Measurements from ENCODE around the gene TSTD2.
"Not testable (repeated sequence)": the region's sequence is repeated elsewhere in the genome, so short reads cannot be mapped to it uniquely, and the experiment has no call there.

TSTD2 gene

DNA sequence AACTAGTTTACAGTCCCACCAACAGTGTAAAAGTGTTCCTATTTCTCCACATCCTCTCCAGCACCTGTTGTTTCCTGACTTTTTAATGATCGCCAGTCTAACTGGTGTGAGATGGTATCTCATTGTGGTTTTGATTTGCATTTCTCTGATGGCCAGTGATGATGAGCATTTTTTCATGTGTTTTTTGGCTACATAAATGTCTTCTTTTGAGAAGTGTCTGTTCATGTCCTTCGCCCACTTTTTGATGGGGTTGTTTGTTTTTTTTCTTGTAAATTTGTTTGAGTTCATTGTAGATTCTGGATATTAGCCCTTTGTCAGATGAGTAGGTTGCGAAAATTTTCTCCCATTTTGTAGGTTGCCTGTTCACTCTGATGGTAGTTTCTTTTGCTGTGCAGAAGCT is 51.6 kb downstream of the TSTD2 start:
- not testable (repeated sequence) for DNase-seq

DNA sequence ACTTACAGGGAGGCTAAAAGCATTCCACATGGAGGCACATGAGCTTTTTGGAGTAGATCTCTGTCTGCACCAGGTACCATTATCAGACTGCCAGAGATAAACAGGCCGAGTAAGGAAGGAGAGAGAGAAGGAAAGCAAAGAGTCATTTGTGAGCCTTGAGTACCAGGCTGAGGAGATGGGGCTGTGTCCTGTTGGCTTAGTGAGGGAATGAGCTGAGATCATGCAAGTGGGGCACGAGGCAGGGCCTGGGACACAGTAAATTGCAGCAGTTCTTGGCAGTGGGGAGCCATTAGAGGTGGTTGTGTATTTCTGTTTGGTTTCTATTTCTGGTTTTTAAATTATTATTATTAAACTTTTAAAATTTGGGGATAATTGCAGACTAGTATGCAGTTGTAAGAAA is 53.3 kb downstream of the TSTD2 start:
- DNase-seq = no peak

DNA sequence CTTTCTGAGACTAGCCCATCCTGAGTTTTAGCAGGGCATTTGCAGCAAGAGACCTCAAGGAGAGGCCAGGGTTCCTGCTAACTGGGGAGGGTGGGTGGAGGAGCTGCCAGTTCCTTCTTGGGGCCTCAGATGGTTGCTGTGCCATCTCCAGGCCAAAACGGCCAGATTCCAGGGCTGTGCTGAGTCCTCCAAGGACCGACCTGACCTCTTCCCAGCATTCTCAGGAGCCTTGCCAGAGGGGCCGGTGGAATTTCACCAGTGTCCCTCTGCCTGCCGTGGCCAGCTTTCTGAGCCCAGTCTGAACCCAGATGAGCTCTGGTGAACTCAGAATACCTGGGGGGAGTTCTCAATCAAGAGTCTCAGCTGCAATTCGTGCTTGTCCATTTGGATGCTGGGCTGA is 54.3 kb downstream of the TSTD2 start:
- DNase-seq = no peak

DNA sequence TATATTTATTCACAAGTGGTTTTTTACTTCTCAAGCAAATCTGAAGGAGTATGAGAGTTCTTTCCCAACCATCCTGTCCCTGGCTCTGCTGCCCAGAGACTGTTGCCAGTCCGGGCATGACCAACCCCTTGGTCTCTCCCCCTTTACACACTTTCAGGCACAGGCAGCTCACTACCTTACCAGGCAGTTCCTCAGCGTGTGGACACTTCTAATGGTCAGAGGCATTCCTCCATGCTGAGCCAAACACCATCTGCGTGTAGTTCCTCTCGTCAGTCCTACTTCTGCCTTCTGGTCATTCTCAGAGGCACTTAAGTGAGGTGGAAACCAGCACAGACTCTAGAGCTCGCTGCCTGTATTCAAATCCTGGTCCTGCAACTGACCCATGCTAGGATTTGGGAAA is 56.1 kb downstream of the TSTD2 start:
- no peak for DNase-seq

DNA sequence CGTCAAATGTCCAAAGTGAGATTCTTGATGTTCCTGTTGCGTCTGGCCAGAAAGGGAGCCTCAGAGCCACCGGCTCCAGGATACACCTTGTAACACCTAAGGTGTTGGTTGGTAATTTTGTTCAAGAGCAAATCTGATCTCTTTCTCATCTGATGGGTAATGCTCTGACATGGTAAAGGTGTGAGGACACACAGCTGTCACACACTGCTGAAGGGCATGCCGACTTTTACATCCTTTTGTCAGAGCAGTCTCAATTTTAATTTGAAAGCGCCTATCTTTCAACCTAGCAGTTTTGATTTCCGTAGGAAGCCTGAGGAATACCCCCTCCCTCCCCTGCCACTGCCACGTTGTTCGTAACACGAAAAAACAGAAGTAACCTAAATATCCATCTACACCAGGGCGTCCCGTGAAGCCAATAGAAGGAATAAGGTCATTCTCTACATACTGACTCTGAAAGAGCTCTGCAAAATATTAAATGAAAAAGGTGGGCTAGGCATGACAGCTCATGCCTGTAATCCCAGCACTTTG is 57.4 kb downstream of the TSTD2 start:
- DNase-seq = no peak

DNA sequence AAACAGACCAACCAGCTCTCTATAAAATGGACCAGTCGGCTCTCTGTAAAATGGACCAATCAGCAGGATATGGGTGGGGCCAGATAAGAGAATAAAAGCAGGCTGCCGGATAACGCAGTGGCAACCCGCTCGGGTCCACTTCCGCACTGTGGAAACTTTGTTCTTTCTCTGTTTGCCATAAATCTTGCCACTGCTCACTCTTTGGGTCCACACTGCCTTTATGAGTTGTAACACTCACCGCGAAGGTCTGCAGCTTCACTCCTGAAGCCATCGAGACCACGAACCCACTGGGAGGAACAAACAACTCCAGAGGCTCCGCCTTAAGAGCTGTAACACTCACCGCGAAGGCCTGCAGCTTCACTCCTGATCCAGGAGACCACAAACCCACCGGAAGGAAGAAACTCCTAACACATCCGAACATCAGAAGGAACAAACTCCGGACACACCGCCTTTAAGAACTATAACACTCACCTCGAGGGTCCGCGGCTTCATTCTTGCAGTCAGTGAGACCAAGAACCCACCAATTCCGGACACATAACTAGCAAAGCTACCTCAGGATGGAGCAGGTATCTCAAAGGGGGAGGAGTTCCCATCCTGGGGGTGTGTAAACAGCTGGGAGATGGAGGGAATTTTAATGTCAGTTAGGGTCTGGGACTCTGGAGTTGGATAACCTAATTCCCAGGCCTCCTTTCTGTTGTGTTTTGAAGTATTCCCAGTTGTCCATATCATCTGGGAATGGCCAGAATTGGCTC is 58.1 kb downstream of the TSTD2 start:
- not testable (repeated sequence) for DNase-seq

DNA sequence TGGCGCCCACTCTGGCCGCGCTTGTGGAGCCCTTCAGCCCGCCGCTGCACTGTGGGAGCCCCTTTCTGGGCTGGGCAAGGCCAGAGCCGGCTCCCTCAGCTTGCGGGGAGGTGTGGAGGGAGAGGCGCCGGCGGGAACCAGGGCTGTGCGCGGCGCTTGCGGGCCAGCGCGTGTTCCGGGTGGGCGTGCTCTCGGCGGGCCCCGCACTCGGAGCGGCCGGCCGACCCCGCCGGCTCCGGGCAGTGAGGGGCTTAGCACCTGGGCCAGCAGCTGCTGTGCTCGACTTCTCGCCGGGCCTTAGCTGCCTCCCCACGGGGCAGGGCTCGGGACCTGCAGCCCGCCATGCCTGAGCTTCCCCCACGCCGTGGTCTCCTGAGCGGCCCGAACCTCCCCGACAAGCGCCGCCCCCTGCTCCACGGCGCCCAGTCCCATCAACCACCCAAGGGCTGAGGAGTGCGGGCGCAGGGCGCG is 59.0 kb downstream of the TSTD2 start:
- DNase-seq = not testable (repeated sequence)

DNA sequence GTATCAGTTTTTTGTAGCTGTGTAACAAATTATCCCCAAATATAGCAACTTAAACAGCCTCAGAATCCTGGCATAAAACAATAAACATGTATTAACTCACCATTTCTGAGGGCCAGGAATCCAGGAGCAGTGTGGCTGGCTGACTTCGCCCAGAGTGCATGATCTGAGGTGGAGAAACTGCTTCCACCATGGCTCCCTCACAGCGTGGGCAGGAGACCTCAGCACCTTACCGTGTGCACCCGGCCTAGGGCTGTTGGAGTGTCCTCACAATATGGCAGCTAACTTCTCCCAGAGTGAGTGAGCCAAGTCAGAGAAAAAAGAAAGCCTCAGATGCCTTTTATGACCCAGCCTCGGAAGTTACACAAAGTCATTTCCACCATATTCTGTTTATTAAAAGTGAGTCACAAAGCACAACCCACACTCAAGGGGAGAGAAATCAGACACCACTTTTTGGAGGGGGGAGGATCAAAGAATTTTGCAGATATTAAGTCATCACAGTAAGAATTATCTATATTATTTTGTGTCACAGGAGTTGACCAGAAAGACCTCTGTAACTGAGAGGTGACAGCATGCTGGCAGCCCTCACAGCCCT is 59.6 kb downstream of the TSTD2 start:
- DNase-seq = no peak

DNA sequence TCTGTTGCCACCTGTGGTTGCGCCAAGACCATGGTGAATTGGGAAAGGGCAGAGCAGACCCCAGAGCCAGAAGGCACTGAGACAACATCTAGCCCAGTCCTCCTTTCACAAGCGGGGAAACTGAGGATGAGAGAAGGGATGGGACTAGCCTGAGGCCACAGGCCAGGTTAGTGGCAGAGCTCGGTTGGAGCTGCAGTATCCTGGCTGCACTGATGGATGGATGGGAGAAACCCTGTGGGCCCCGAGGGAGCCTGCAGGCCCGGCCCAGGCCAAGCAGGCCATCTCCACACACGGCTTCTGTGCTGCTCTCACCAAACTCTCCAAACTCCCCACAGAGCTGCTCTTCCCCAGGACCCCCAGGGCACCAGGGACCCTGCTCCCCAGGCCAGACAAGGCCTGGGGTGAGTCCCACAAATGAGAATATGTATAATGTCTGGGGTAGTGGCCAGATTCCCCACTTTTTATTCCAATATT is 60.2 kb downstream of the TSTD2 start:
- no peak for DNase-seq

DNA sequence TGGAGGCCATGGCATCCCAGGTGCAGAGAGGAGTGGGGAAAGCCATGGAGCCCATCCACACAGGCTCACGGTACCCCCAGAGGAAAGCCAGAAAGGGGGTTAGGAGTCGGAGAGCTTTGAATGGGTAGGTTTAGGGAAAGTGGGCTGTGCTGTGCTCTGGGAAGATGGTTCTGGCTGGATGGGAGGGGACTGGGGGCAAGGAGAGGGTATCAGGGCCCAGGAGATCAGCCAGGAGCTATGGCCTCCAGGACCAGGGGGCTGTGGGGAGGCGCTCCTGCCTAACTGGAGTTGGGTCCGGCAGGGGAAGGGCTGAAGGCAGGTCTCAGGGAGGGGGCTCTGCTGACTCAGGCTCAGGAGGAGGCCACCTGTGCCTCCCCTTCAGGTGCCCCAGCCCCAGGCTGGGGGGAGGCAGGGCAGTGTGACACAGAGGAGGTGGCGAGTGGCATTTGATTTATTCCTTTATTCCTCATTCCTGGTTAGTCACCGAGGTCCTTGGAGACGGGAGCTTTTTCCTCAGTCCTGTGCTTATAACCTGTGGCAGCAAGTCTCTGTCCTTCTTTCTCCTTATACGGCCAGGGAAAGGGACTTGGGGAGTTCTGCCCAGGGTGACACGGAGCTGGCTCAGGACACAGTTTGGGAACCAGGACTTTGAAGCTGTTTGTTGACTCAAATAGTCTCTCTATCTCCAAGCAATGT is 60.8 kb downstream of the TSTD2 start:
- no peak for DNase-seq

DNA sequence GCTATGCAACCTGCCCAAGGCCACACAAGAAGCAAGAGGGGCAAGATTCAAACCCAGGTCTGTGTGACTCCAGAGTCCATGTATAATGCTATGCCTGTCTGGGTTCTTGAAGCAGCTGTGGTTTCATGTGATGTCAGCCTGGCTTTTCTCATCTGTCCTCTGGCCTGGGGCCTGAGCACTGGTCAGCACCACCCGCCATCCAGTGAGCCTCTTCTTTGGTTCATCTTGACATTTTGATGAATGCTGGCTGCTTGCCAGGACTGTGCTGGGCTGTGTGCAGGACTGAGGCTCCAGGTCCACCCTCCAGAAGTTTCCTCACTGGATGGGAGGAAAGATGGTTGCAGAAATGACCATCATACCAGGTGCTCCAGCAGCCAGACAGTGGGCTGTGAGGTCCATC is 61.5 kb downstream of the TSTD2 start:
- DNase-seq = no peak

DNA sequence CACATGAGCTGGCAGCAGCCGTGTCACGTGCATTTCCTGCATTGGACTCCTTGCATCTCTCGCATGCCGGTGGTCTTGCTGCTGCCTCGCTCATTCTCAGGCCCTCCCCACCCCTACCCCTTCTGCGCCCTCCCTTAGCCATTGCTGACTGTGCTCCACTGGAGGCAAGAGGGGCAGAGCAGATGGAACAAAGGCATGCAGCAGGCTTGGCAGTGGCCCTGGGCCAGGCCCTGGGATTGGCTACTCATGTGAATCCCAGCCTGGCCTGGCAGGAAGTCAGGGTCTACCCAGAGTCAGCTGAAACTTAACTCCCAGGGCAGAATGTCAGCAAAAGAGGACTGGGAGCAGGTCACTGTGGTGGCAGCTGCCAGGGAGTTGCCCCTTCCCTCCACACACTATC is 62.3 kb downstream of the TSTD2 start:
- DNase-seq = no peak

DNA sequence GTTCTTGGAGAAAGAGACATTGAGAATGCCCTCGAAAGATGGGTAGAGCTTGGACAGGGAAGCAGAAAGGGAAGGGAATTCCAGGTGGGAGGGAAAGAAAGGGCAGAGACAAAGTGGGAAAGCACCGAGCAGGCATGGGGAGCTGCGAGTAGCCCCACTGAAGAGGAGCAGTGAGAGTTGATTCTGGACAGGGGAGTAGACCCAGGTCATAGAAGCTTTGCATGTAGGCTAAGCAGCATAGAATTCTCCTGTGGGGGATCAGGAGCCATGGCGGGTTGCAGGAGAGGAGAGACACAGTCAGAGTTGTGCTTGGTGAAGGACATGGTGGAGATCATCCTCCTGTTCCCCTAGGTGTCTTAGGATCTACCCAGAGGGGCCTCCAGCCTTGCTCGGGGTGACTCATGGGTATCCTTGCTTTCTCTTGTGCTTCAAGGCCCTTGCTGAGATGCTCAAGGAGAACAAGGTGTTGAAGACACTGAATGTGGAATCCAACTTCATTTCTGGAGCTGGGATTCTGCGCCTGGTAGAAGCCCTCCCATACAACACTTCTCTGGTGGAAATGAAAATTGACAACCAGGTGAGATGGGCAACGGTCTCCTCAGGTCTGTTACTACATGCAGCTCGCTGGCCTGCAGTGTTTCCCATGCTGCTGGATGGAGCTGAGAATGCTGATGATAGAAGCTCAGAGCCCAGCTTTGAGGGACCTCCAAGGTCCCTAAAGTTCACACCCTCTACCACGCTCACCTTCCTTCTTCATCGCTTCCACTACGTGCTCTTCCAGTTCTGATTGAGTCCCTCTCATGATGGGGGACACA is 64.5 kb downstream of the TSTD2 start:
- no peak for DNase-seq

DNA sequence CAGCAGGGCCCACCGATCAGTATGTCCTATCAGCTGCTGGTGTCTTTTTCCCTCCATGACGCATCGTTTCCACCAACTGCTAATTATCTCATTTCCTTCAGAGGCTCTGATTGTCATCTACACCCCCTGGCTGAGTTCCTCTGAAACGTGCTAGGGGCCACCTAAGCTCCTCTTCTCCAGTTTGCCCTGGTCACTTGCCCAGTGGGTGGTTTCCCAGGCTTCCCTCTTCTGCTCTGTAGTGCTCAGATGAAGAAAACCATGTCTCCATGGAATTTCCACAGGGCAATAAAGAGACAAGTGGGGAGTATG is 65.3 kb downstream of the TSTD2 start:
- DNase-seq = no peak

DNA sequence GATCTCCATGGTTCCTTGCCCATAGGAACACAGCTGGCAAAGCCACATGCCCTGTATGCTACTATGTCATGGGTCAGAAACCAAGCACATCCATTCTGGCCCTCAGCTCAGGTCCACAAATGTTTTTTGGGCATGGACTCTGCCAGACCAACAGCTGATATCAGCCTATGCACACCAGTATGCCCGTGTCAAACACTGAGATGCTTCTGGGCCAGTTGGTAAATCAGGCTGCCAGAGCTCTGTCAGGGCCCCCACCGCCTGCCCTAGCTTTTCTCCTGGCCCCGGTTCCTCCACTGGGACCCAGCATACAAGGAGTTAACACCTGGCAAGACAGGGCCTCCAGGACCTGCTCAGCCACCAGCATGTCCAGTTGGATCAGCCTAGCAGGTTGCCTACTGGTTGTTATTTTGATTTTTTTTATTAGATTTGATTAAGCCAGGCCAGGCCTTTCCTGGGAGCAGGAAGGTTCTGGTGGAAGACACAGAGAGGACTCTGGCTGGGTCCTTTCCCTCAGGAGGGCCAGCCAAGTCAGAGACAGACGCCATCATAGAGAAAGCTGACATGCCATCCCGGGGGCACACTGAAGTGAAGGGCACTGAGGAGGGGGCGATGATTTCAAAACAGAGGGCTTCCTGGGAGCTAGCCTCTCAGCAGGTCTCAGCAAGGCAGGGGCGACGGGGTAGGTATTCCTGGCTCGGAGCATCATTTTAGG is 65.8 kb downstream of the TSTD2 start:
- no peak for DNase-seq

DNA sequence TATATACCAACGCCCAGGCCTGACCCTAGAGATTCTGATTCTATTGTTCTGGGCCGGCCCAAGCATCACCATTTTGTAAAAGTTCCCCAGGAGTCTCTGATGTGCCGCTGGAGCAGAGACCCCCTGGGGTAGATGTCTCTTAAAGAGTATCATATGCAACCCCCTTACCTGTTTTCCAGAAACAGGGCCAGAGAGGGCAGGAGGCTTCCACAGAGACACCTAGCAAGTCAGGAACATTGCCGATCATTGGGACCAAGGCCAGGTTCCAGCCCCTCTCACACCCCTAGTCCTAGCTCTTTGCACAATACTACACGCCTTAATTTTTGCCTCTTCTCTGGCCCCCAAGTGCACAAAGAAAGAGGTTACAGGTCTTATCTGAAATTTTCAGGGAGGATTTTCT is 67.9 kb downstream of the TSTD2 start:
- no peak for DNase-seq

DNA sequence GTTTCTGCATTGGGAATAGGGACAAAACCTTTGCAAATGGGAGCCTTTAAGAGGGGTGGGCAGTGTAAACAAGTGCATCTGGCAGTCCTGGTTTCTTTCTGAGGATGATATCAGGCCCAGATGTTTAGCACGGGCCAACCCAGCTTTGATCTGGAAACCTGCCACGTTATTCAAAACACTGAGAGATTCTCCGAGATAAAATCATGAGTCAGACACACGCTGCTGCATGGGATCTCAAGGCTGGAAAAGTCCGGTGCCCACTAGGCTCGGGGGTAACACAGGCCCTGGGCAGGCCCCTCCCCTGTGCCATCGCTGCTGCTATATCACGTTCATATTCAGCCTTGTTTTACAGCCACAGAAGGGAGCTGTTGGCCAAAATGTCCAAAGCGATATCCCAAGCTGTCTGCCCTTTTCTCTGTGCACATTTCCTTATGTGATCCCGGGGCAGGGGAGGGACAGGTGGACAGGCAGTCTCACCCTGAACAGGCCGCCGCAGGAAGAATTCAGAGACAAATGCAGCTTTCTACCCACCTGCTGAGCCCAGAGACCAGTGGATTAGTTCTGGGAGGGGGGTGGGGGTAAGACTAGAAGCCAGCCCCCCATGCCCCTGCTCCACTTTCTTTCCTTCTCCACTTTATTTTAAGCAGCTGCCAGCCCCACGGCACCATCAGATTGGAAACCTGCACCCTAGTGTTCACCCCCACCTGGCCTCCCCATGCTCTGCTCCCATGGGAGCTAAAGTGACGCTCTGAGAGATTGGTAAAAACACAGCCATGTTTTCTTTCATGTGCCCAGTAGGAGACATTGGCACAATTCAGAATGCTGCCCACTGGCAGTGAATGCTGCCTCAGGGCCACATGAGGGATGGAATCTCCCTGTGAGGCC is 68.6 kb downstream of the TSTD2 start:
- DNase-seq = no peak

DNA sequence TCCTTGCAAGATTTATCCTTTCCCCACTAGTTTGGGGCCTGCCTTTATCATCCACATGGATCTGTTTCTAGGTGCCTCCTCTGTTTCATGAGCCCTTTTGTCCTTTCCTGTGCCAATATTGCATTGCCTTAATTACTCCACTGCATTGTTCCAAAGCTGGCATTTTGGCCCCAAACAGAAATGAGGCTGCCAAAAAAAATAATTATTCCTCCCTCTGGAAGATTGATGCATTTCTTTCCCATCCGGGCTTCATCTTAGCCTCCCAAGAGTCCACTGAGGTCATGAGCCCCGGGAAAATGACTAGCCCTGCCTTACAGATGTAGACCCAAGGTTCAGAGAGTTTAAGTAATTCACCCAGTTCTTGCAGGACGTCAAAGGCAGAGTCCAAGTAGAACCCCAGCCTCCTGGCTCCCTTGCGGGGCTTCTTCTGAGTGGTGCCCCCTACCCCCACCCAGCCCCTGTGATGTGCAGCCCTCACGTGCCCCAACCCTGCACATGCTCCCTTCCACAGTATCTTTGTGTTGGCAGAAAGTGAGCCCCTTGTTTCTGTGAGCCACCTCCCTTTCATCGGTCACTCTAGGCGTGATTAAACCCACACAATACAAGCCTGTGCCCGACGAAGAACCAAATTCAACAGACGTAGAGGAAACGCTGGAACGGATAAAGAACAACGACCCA is 69.6 kb downstream of the TSTD2 start:
- no peak for DNase-seq

DNA sequence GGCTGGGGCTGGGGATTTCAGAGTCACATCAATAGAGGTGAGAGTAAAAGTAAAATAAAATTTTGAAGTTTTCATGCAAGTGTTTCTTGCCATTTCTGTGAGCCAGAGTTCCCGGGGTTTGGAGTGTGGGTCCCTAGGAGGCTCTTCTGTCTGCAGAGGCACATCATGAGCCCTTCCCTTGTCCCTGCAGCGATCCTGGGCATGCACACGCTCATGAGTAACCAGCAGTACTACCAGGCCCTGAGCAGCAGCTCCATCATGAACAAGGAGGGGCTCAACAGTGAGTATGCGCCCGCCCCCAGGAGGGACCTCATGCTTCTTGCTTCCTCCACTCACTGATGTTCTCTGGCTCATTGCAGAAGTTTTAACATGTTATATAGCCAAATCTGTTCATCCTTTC is 70.6 kb downstream of the TSTD2 start:
- DNase-seq = no peak

DNA sequence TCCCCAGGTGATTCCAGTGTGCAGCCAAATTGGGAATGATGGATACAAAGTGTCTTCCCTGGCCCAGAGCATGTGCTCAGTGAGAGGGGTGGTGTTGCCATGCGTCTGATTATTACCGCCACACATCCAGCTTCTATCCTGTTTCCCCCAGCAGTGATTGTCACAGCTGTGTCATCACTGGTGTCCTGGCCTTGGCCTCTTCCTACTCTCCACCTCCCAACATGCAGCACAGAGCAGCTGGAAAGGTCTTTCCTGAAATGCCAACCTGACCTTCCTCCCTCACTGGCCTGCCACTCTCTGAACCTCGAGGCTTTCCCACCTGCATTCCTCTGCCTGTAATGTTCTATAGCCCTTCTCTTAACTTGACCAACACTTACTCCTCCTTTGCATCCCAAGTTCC is 71.7 kb downstream of the TSTD2 start:
- DNase-seq = no peak

DNA sequence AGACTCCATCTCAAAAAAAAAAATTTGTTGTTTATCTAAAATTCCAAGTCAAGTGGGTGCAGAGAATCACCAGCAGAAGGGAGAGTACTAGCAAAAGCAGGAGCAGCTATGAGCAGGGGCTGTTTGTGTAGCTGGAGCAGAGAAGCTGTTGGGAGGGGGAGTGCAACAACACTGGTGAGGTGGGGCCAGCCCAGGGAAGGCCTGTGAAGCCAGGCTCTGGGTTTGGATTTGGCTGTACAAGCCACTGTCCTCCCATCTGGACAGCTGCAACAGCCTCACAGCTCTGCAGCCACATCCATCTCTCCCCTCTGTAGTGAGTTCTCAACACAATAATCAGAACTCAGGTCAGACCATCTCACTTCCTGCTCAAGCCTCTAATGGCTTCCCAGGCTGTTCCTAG is 72.3 kb downstream of the TSTD2 start:
- no peak for DNase-seq
